C4-2B (cell line): ENCODE measurements around the gene NHP2.

Source experiments
- ZFX ChIP-seq: fragments of 450-650 bp; IDR thresholded peaks from 2 replicates; pipeline ENCODE4 v1.6.1; 2017
- TF ChIP-seq, protein P1 (sequence below): fragments of 450-650 bp; conservative IDR thresholded peaks from 2 replicates; pipeline ENCODE4 v1.5.1; 2017; ENCODE audit warnings: mild to moderate bottlenecking

DNA sequence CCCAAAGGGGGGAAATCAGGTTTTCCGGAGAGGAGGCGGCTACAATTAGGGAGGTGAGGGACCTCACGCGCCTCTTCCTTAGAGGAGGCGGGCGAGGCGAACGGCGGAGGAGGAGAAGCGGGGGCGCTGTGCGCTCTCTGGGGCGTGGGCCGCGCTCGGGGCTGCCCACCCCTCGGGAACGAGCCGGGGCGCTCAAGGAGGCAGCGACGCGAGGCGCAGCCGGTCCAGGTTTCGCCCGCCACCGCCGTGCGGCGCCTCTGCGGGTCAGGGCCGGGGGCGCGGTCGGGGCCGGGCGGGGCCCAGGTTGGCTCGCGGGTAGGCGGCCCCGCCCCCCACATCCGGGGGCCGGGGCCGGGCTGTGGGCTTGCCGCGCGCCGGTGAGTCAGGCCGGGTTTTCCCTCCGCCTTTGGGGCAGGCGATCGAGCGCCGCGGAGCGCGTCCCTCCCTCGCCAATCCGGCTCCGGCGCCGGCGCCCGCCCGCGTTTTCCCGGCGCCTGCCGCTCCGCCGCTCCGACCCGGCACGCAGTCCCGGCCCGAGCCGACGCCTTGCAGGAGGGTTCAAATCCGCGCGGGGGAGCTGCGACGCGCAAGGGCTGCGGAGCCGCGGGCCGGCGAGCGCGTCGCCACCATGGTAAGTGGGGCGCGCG lies 40.4 kb downstream of the NHP2 start, which contains the start of gene N4BP3:
- TF ChIP-seq, protein P1, sequence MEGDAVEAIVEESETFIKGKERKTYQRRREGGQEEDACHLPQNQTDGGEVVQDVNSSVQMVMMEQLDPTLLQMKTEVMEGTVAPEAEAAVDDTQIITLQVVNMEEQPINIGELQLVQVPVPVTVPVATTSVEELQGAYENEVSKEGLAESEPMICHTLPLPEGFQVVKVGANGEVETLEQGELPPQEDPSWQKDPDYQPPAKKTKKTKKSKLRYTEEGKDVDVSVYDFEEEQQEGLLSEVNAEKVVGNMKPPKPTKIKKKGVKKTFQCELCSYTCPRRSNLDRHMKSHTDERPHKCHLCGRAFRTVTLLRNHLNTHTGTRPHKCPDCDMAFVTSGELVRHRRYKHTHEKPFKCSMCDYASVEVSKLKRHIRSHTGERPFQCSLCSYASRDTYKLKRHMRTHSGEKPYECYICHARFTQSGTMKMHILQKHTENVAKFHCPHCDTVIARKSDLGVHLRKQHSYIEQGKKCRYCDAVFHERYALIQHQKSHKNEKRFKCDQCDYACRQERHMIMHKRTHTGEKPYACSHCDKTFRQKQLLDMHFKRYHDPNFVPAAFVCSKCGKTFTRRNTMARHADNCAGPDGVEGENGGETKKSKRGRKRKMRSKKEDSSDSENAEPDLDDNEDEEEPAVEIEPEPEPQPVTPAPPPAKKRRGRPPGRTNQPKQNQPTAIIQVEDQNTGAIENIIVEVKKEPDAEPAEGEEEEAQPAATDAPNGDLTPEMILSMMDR = no peak; the same call in 1 of the 2 replicates
- no peak for TF ChIP-seq ZFX
